Neutrophil (primary cell): Measurements from ENCODE around the gene RBMS1.

Source experiments
- H3K27ac ChIP-seq: fragments of 200-600 bp; sonication (generic); 2 replicates; pipeline ENCODE4 v1.5.1; 2016; ENCODE audit warnings: mild to moderate bottlenecking, moderate library complexity
- H3K27me3 ChIP-seq: fragments of 200-600 bp; sonication (generic); 2 replicates; pipeline ENCODE4 v1.6.0; 2016; ENCODE audit warnings: mild to moderate bottlenecking
- H3K36me3 ChIP-seq: fragments of 200-600 bp; sonication (generic); 2 replicates; pipeline ENCODE4 v1.5.1; 2017
- H3K4me1 ChIP-seq, 2 experiments: fragments of 200-600 bp in 1 of 2; sonication (generic) in 1 of 2; 1 replicate in 1 of 2; 2 replicates in 1 of 2; pipeline versions ENCODE4 v1.5.1 to v1.6.1; 2013 to 2016; ENCODE audit warnings: low read depth in 1 of 2, low read length in 1 of 2, mild to moderate bottlenecking in 1 of 2, moderate library complexity in 1 of 2; ENCODE audit not compliant: control insufficient read depth in 1 of 2, insufficient read depth in 1 of 2
- H3K4me3 ChIP-seq, 2 experiments: fragments of 200-600 bp in 1 of 2; sonication (generic) in 1 of 2; 1 replicate in 1 of 2; 2 replicates in 1 of 2; pipeline ENCODE4 v1.5.1; 2013 to 2016; ENCODE audit warnings: low read depth in 1 of 2, low read length in 1 of 2, mild to moderate bottlenecking in 1 of 2, moderate library complexity in 1 of 2
- H3K9me3 ChIP-seq: fragments of 200-600 bp; sonication (generic); 2 replicates; pipeline ENCODE4 v1.5.1; 2016
- TF ChIP-seq, protein P1 (sequence below): fragments of 200-600 bp; sonication (generic); IDR thresholded peaks from 2 replicates; pipeline ENCODE4 v1.5.1; 2016; ENCODE audit warnings: antibody characterized with exemption

Gene RBMS1

DNA sequence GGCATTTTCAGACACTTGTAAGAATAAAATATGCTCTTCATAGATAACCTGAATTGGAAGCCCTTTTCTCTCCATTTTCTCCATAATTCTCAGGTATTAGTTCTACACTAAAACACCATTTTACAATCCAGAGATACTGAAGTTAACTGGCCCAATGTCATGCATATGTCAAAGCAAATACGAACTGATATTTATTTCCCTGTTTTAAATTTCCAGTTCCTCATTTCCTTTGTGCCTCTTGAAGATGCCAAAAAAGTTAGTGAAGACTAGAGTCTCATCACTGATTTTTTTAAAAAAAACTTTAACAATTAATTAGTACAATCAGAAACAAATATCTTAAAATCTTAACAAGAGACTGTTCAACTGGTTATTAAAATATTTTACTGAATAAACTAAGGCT, 240.7 kb downstream of the RBMS1 start:
- Histone ChIP-seq H3K27me3 (no peaks in the 10 kb centered on the region), H3K4me3 (no peak overlapping the region), H3K4me1 (no peaks in the 10 kb centered on the region), H3K9me3 (no peaks in the 10 kb centered on the region), H3K27ac (no peak overlapping the region), H3K36me3 (no peaks in the 10 kb centered on the region)
- TF ChIP-seq, protein P1, sequence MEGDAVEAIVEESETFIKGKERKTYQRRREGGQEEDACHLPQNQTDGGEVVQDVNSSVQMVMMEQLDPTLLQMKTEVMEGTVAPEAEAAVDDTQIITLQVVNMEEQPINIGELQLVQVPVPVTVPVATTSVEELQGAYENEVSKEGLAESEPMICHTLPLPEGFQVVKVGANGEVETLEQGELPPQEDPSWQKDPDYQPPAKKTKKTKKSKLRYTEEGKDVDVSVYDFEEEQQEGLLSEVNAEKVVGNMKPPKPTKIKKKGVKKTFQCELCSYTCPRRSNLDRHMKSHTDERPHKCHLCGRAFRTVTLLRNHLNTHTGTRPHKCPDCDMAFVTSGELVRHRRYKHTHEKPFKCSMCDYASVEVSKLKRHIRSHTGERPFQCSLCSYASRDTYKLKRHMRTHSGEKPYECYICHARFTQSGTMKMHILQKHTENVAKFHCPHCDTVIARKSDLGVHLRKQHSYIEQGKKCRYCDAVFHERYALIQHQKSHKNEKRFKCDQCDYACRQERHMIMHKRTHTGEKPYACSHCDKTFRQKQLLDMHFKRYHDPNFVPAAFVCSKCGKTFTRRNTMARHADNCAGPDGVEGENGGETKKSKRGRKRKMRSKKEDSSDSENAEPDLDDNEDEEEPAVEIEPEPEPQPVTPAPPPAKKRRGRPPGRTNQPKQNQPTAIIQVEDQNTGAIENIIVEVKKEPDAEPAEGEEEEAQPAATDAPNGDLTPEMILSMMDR, result no peak

DNA sequence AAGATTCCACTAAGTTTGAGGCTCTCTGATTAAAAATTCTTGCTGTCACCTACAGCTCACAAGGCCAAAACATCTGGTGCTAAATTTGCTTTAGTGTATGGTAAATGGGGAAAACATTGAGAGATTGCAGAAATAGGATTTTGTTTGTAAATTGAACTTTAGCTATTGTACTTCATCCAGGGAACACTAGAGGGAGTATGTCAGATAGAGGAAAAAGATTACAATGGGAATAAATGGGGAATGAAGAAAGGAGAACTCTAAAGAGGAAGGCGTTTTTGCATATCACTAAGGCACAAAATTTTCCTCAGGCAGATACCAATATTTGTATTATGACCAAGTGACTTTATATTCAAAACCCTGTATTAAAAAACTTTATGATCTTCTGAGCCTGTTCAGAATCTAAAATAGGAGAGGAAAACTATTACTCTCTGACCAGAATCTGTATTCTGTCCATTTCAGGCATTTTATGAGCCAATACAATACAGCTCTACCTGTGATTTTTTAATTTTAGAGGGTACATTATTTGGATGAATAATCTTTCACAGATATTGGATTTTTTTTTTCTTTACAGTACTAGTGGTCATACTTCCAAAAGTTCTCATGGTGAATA, 241.2 kb downstream of the RBMS1 start:
- no peaks in the 10 kb centered on the region for H3K27me3 ChIP-seq
- H3K27ac ChIP-seq, result no peak overlapping the region
- H3K36me3 ChIP-seq, result no peaks in the 10 kb centered on the region
- no peaks in the 10 kb centered on the region for H3K9me3 ChIP-seq
- TF ChIP-seq, protein P1, result peak; percentile 42
- H3K4me3 ChIP-seq, result no peak overlapping the region
- H3K4me1 ChIP-seq, result no peaks in the 10 kb centered on the region

DNA sequence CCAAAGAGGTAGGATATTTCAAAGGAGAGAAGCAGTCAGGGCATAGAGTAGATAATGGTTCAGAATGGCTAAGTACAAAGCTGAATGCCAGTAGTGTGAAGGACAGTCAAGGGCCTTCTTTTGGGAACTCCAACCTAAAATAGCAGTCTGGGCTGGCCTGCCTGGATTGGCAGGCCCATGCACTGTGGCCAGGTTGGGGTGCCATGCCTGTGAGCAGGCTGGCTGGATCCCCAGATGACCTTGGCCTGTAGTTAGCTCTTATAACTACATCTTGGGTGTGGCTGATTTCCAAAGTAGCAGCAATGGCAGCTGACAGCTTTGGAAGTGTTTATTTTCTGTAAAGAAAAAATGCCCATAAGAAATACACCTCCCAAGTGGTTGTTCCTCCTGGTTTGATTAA, 242.0 kb downstream of the RBMS1 start:
- Histone ChIP-seq H3K4me3 (no peak overlapping the region), H3K27me3 (no peaks in the 10 kb centered on the region), H3K27ac (no peak overlapping the region), H3K36me3 (no peaks in the 10 kb centered on the region), H3K9me3 (no peaks in the 10 kb centered on the region), H3K4me1 (no peaks in the 10 kb centered on the region)
- TF ChIP-seq, protein P1, result no peak

DNA sequence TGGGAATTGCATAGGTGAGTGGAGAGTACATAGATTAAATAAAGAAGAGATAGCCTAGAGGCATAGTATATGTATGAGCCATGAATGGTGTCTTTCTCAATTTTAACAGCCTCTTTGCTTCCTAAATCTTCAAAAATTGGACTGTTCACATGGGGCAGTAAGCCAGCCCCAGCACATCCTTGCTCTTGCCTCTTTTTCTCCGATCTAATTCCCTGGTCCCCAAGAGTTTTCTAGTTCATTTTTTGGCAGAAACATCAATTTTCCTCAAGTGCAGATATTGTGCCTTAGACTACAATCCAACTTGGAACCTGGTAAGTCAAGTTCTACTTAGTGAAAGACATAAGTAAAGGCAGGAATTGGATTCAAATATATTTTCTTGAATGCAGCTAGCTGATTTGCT, 243.7 kb downstream of the RBMS1 start:
- Histone ChIP-seq H3K4me3 (no peak overlapping the region), H3K27me3 (no peaks in the 10 kb centered on the region), H3K9me3 (no peaks in the 10 kb centered on the region), H3K27ac (no peak overlapping the region), H3K36me3 (no peaks in the 10 kb centered on the region), H3K4me1 (no peaks in the 10 kb centered on the region)
- TF ChIP-seq, protein P1, result no peak

DNA sequence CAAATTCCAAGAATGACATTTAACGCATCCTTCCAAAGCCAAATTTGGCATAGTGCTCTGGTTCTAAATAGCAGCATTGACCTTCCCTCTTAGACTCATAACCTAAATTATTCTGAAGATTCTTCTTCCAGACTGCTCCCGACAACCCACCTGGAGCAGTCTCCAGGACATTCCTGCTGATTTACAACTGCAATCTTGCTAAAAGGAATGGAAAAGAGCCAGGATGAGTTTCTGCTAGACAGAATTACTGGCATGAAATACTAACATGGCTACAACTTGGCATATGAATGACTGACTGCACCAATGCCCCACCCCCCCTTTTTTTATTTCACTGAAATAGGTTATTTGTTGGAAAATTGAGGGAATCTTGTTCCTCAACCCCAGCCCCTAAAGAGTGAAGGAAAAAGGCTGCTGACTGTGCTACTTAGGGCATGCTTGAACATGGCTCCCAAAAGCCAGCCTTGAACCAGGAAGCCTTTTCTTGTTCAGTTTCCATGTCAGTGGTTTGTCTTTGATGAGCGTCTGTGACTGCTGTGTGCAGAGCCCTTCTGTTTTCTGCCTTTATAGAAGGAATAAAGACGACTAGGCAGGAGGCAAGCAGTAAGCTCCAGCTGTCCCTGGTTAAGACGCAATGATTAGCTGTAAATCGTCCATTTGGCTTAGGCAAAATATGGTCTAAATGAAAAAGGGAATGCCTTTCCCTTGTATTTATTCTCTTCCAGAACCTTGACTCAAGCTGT, 246.1 kb downstream of the RBMS1 start:
- Histone ChIP-seq H3K9me3 (no peaks in the 10 kb centered on the region), H3K4me1 (no peaks in the 10 kb centered on the region), H3K27ac (no peak overlapping the region), H3K36me3 (no peaks in the 10 kb centered on the region), H3K4me3 (no peak overlapping the region), H3K27me3 (no peaks in the 10 kb centered on the region)
- TF ChIP-seq, protein P1, result no peak
